HepG2 (cell line): ENCODE data around the gene SCNM1. TPM values are rescaled to one million over a fixed set of nuclear protein-coding genes. Genes with fewer than 3 reads are reported as not detected.
A peak's percentile ranks its signal among the peaks of the same experiment; 100 is the strongest.

Source experiments
- ATF3 ChIP-seq: sonication (generic); formaldehyde crosslinking; IDR thresholded peaks from 2 replicates; pipeline ENCODE4 v1.4.0; 2020; ENCODE audit warnings: missing genetic modification reagents
- ATF7 ChIP-seq, 2 experiments: fragments of 450-650 bp in 1 of 2; sonication (generic) in 1 of 2; formaldehyde crosslinking in 1 of 2; IDR thresholded peaks; 2 replicates each; pipeline versions ENCODE4 v1.4.0 to v1.6.1; 2016 to 2020; ENCODE audit warnings: antibody characterized with exemption in 1 of 2, mild to moderate bottlenecking in 1 of 2, missing genetic modification reagents in 1 of 2
- KDM3A ChIP-seq: IDR thresholded peaks from 2 replicates; pipeline ENCODE4 v1.6.1; 2018; ENCODE audit warnings: low read depth, missing compliant biosample characterization
- KLF11 ChIP-seq: IDR thresholded peaks from 2 replicates; pipeline ENCODE4 v1.6.1; 2016; ENCODE audit warnings: missing compliant biosample characterization
- MIER3 ChIP-seq: IDR thresholded peaks from 2 replicates; pipeline ENCODE4 v1.6.1; 2016; ENCODE audit warnings: missing compliant biosample characterization, borderline replicate concordance
- NFAT5 ChIP-seq: sonication (generic); formaldehyde crosslinking; IDR thresholded peaks from 2 replicates; pipeline ENCODE4 v1.4.0; 2020; ENCODE audit warnings: missing genetic modification reagents
- NFKBIZ ChIP-seq: IDR thresholded peaks from 2 replicates; pipeline ENCODE4 v1.6.1; 2018; ENCODE audit warnings: missing genetic modification reagents, missing compliant biosample characterization
- NONO ChIP-seq, 2 experiments: fragments of 450-650 bp in 1 of 2; sonication (generic) in 1 of 2; formaldehyde crosslinking in 1 of 2; IDR thresholded peaks in 1 of 2; conservative IDR thresholded peaks in 1 of 2; 2 replicates each; pipeline versions ENCODE4 v1.6.1 to v1.8.0; 2017 to 2022; ENCODE audit warnings: mild to moderate bottlenecking in 1 of 2, missing genetic modification reagents in 1 of 2, moderate library complexity in 1 of 2
- PAF1 ChIP-seq: IDR thresholded peaks from 2 replicates; pipeline ENCODE4 v1.6.1; 2016; ENCODE audit warnings: missing genetic modification reagents, missing compliant biosample characterization
- PAX8 ChIP-seq: sonication (generic); formaldehyde crosslinking; IDR thresholded peaks from 2 replicates; pipeline ENCODE4 v1.8.0; 2022; ENCODE audit warnings: mild to moderate bottlenecking, missing genetic modification reagents, borderline replicate concordance
- RBM39 ChIP-seq: fragments of 200-400 bp; formaldehyde crosslinking; IDR thresholded peaks from one replicate; pipeline ENCODE4 v1.6.1; 2018; ENCODE audit warnings: antibody characterized with exemption, mild to moderate bottlenecking, low read depth, low read length; ENCODE audit not compliant: poor library complexity, severe bottlenecking
- ZMYM2 ChIP-seq: sonication (generic); formaldehyde crosslinking; IDR thresholded peaks from 2 replicates; pipeline ENCODE4 v1.8.0; 2022; ENCODE audit warnings: mild to moderate bottlenecking, missing genetic modification reagents
- ZNF136 ChIP-seq: sonication (generic); formaldehyde crosslinking; IDR thresholded peaks from 2 replicates; pipeline ENCODE4 v1.8.1; 2022; ENCODE audit warnings: low read depth, mild to moderate bottlenecking, moderate library complexity, missing genetic modification reagents
- ZNF138 ChIP-seq: sonication (generic); formaldehyde crosslinking; IDR thresholded peaks from 2 replicates; pipeline ENCODE4 v1.5.0; 2020; ENCODE audit warnings: mild to moderate bottlenecking, low read depth, missing genetic modification reagents
- ZNF24 ChIP-seq: fragments of 450-650 bp; IDR thresholded peaks from 2 replicates; pipeline ENCODE4 v1.6.1; 2017; ENCODE audit warnings: antibody characterized with exemption, mild to moderate bottlenecking
- ZNF510 ChIP-seq: sonication (generic); formaldehyde crosslinking; IDR thresholded peaks from 2 replicates; pipeline ENCODE4 v1.4.0; 2020; ENCODE audit warnings: low read depth, mild to moderate bottlenecking, missing genetic modification reagents
- ZNF552 ChIP-seq: sonication (generic); formaldehyde crosslinking; IDR thresholded peaks from 2 replicates; pipeline ENCODE4 v1.9.0; 2022; ENCODE audit warnings: missing genetic modification reagents, mild to moderate bottlenecking, borderline replicate concordance
- ZNF558 ChIP-seq: sonication (generic); formaldehyde crosslinking; IDR thresholded peaks from 2 replicates; pipeline ENCODE4 v1.9.0; 2022; ENCODE audit warnings: mild to moderate bottlenecking, missing genetic modification reagents, borderline replicate concordance
- ZNF674 ChIP-seq: sonication (generic); formaldehyde crosslinking; IDR thresholded peaks from 2 replicates; pipeline ENCODE4 v1.5.0; 2020; ENCODE audit warnings: low read depth, mild to moderate bottlenecking, missing genetic modification reagents
- ZNF737 ChIP-seq: sonication (generic); formaldehyde crosslinking; IDR thresholded peaks from 2 replicates; pipeline ENCODE4 v1.5.0; 2020; ENCODE audit warnings: missing genetic modification reagents, mild to moderate bottlenecking, borderline replicate concordance
- ZNF775 ChIP-seq: sonication (generic); formaldehyde crosslinking; IDR thresholded peaks from 2 replicates; pipeline ENCODE4 v1.4.0; 2020; ENCODE audit warnings: missing genetic modification reagents, mild to moderate bottlenecking, moderate library complexity, borderline replicate concordance
- ZNF841 ChIP-seq: sonication (generic); formaldehyde crosslinking; IDR thresholded peaks from 2 replicates; pipeline ENCODE4 v1.8.1; 2023; ENCODE audit warnings: missing genetic modification reagents, borderline replicate concordance
- ZNF883 ChIP-seq: sonication (generic); formaldehyde crosslinking; IDR thresholded peaks from 2 replicates; pipeline ENCODE4 v1.5.1; 2020; ENCODE audit warnings: mild to moderate bottlenecking, missing genetic modification reagents; ENCODE audit errors: not compliant biosample characterization
- ZSCAN22 ChIP-seq: sonication (generic); formaldehyde crosslinking; IDR thresholded peaks from 2 replicates; pipeline ENCODE4 v1.4.0; 2020; ENCODE audit warnings: mild to moderate bottlenecking, missing genetic modification reagents
- polyA plus RNA-seq, 8 experiments: library from polyadenylated mRNA; depleted of rRNA in 3 of 8; stranded (reverse) in 7 of 8; unstranded in 1 of 8; fragments of >200 nt; fragmentation: Illumina TruSeq in 4 of 8; extraction: Trizol in 4 of 8; gene quantifications; 2 replicates each; pipeline versions ENCODE4 v1.2.1 to v1.2.3, GENCODE V29; 2011 to 2016; ENCODE audit warnings: low read depth in 4 of 8, missing spikeins in 1 of 8, mixed read lengths in 1 of 8; ENCODE audit not compliant: insufficient read depth in 1 of 8
- total RNA-seq, 5 experiments: library from RNA; depleted of rRNA; stranded (reverse); fragments of >200 nt; fragmentation: Illumina TruSeq; extraction: Trizol; gene quantifications; 2 replicates each; pipeline ENCODE4 v1.2.3, GENCODE V29; 2016; ENCODE audit warnings: low read depth in 1 of 5
- TF ChIP-seq, protein P1 (sequence below): sonication (generic); formaldehyde crosslinking; IDR thresholded peaks from 2 replicates; pipeline ENCODE4 v1.9.0; 2021; ENCODE audit warnings: missing genetic modification reagents, borderline replicate concordance

SCNM1 gene
- total and polyA plus RNA-seq, 2 of the 13 experiments (the other 11 are each of a cell fraction or from before 2014, with no cell fraction given), result 16.3 to 31.5 TPM

GRCh38 chr1:151196292-151196800 lies 30.4 kb downstream of the SCNM1 start (continued):
- TF ChIP-seq ZNF136 (CRISPR knock-in tag) (no peak), ATF3 (no peak), ZNF674 (CRISPR knock-in tag) (0 out of 2 replicates have a peak, but pooled peaks have one; percentile 19), ZNF138 (CRISPR knock-in tag) (no peak), NFAT5 (CRISPR knock-in tag) (no peak), PAF1 (CRISPR knock-in tag) (no peak), KDM3A (CRISPR knock-in tag) (no peak), ZNF841 (CRISPR knock-in tag) (no peak), ZNF558 (CRISPR knock-in tag) (no peak), ZNF737 (CRISPR knock-in tag) (no peak), KLF11 (CRISPR knock-in tag) (no peak), NONO (IDR thresholded peaks at IDR 0.05) (no peak), NONO (CRISPR knock-in tag; conservative IDR thresholded peaks at IDR 0.05) (0 out of 2 replicates have a peak, but pooled peaks have one; percentile 6), ZNF24 (no peak), RBM39 (no peak), ZMYM2 (CRISPR knock-in tag) (no peak), ZSCAN22 (CRISPR knock-in tag) (no peak), ZNF552 (CRISPR knock-in tag) (no peak), MIER3 (CRISPR knock-in tag) (no peak), ATF7 (IDR thresholded peaks at IDR 0.05) (no peak), ATF7 (CRISPR knock-in tag; IDR thresholded peaks at IDR 0.05) (no peak), ZNF883 (CRISPR knock-in tag) (no peak), NFKBIZ (CRISPR knock-in tag) (no peak), PAX8 (CRISPR knock-in tag) (no peak), ZNF775 (CRISPR knock-in tag) (peak; percentile 27; the same call in 1 of the 2 replicates), ZNF510 (CRISPR knock-in tag) (no peak)
- TF ChIP-seq, protein P1, sequence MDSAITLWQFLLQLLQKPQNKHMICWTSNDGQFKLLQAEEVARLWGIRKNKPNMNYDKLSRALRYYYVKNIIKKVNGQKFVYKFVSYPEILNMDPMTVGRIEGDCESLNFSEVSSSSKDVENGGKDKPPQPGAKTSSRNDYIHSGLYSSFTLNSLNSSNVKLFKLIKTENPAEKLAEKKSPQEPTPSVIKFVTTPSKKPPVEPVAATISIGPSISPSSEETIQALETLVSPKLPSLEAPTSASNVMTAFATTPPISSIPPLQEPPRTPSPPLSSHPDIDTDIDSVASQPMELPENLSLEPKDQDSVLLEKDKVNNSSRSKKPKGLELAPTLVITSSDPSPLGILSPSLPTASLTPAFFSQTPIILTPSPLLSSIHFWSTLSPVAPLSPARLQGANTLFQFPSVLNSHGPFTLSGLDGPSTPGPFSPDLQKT, result no peak
